Nephron progenitor cell (in vitro differentiated cells): ENCODE results near the gene TCF7L1.

Experiments
- DNase-seq: peaks from one replicate; pipeline ENCODE4 v3.0.0; 2021
- H3K27ac Mint-ChIP-seq: 2 replicates; pipeline ENCODE4 v1.8.0; 2021; ENCODE audit warnings: mild to moderate bottlenecking, moderate library complexity, mixed read lengths
- H3K27me3 Mint-ChIP-seq: 2 replicates; pipeline ENCODE4 v1.8.0; 2021; ENCODE audit warnings: mild to moderate bottlenecking, low read depth, mixed read lengths; ENCODE audit not compliant: poor library complexity
- H3K36me3 Mint-ChIP-seq: 2 replicates; pipeline ENCODE4 v1.8.0; 2021; ENCODE audit warnings: low read depth, mixed read lengths
- H3K4me1 Mint-ChIP-seq: 2 replicates; pipeline ENCODE4 v1.8.0; 2021; ENCODE audit warnings: mixed read lengths
- H3K4me3 Mint-ChIP-seq: 2 replicates; pipeline ENCODE4 v1.8.0; 2021; ENCODE audit warnings: mild to moderate bottlenecking, moderate library complexity, mixed read lengths
- H3K9me3 Mint-ChIP-seq: 2 replicates; pipeline ENCODE4 v1.8.0; 2021; ENCODE audit warnings: mild to moderate bottlenecking, moderate library complexity, mixed read lengths
- TF ChIP-seq, protein P1 (sequence below): fragments of 200-600 bp; sonication (generic); IDR thresholded peaks from 2 replicates; pipeline ENCODE4 v1.5.0; 2021; ENCODE audit warnings: antibody characterized with exemption

Gene TCF7L1

DNA sequence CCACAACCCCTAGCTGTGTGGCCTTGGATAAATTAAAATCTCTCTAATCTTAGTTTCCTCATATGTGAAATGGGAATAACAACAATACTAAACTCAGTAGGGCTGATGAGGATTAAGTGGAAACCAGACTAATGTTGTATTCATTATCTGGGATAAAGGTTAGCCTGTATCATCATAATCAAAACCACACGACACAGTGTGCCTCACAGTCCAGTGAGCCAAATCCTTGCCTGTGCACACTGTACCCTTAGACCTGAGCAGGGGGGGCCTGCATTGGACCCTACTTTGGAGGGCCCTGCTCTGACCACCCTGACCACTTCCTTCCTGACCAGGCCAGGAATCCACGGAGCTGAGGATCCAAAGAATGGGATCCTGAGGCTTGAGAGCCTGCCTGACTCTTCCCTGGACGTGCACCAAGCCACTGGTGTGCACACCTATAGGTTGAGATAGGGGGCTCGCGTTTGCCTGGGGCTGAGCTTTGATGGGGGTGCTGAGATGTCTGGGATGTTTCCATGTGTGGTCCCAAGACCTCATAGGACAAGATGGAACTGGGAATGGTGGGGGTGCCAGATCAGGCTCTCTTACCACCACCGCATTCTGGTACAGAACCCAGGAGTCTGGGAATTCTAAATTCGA, 124.9 kb downstream of the TCF7L1 start:
- Mint-ChIP-seq H3K4me3 (peak overlapping the region; percentile 20), H3K27me3 (peaks cover 7% of the 10 kb centered on the region), H3K4me1 (peaks cover 87% of the 10 kb centered on the region), H3K36me3 (peaks cover 24% of the 10 kb centered on the region), H3K27ac (peak overlapping the region; percentile 52), H3K9me3 (no peaks in the 10 kb centered on the region)
- DNase-seq, result no peak
- TF ChIP-seq, protein P1, sequence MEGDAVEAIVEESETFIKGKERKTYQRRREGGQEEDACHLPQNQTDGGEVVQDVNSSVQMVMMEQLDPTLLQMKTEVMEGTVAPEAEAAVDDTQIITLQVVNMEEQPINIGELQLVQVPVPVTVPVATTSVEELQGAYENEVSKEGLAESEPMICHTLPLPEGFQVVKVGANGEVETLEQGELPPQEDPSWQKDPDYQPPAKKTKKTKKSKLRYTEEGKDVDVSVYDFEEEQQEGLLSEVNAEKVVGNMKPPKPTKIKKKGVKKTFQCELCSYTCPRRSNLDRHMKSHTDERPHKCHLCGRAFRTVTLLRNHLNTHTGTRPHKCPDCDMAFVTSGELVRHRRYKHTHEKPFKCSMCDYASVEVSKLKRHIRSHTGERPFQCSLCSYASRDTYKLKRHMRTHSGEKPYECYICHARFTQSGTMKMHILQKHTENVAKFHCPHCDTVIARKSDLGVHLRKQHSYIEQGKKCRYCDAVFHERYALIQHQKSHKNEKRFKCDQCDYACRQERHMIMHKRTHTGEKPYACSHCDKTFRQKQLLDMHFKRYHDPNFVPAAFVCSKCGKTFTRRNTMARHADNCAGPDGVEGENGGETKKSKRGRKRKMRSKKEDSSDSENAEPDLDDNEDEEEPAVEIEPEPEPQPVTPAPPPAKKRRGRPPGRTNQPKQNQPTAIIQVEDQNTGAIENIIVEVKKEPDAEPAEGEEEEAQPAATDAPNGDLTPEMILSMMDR, result no peak

DNA sequence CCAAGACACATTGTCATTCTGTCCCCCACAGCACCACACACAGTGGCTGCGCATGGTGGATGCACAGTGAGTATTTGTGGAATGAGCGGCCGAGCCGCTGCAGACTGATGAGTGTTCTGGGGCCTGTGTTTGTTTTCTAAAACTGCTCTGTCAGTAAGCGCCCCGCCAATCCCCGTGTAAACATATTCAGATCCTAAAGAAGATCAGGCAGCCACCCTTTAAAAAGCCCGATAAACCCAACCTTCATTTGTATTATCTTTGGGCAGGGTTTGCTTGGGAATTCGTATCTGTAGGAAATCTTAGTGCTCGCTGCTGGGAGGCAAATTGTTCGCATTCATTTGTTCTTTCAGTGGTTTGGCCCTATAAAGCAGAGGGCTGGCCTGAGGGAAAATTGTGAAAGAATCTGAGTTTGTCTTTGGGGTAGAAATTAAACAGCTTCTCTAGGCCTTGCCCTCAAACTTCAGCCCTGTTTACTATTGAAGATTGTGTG, 126.0 kb downstream of the TCF7L1 start:
- DNase-seq, result peak; percentile 31
- peaks cover 35% of the 10 kb centered on the region for H3K36me3 Mint-ChIP-seq
- TF ChIP-seq, protein P1, result no peak
- peak overlapping the region; percentile 89 for H3K27ac Mint-ChIP-seq
- no peaks in the 10 kb centered on the region for H3K9me3 Mint-ChIP-seq
- peaks cover 87% of the 10 kb centered on the region for H3K4me1 Mint-ChIP-seq
- H3K4me3 Mint-ChIP-seq, result peak overlapping the region; percentile 14
- peaks cover 8% of the 10 kb centered on the region for H3K27me3 Mint-ChIP-seq

DNA sequence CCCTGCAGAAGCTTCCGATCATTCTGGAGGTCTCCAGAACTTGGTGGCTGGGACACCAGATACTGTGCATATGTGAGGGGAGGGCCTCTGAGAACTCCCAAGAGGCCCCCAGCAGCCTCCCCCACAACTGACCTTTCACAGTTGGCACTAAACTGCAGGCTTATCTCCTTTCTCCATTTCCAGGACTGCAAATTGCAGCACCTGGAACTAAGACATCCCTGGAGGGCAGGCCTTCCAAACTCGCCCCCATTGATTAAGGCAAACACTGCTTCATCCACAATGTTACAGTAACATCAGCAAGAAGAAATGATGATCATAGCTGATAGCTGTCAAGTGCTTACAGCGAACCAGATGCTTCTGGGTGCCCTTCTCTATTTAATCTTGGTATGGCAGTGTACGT, 126.7 kb downstream of the TCF7L1 start:
- Mint-ChIP-seq H3K27me3 (peaks cover 8% of the 10 kb centered on the region), H3K4me3 (no peak overlapping the region), H3K9me3 (no peaks in the 10 kb centered on the region), H3K27ac (no peak overlapping the region), H3K4me1 (peaks cover 86% of the 10 kb centered on the region), H3K36me3 (peaks cover 37% of the 10 kb centered on the region)
- no peak for DNase-seq
- TF ChIP-seq, protein P1, result no peak

DNA sequence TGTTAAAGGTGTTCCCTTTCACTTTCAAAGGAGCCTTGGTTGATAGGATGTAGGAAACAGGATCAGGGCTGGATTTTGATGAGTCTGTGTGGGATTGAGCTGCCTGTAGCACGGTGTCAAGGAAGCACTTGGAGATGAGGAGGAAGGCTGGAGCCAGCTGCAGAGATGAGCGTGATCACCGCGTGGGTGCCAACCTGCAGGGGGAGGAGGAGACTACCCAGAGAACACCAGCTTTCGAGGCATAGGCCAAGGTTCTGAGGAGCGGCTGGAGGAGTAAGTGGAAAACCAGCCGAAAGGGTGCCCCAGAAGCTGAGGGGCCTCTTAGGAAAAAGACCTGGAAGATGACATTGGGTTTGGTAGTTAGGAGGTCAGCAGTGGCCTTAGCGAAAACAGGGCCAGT, 130.4 kb downstream of the TCF7L1 start:
- Mint-ChIP-seq H3K4me1 (peaks cover 75% of the 10 kb centered on the region), H3K9me3 (no peaks in the 10 kb centered on the region), H3K27me3 (peaks cover 11% of the 10 kb centered on the region), H3K27ac (no peak overlapping the region), H3K4me3 (no peak overlapping the region), H3K36me3 (peaks cover 42% of the 10 kb centered on the region)
- TF ChIP-seq, protein P1, result no peak
- DNase-seq, result no peak

DNA sequence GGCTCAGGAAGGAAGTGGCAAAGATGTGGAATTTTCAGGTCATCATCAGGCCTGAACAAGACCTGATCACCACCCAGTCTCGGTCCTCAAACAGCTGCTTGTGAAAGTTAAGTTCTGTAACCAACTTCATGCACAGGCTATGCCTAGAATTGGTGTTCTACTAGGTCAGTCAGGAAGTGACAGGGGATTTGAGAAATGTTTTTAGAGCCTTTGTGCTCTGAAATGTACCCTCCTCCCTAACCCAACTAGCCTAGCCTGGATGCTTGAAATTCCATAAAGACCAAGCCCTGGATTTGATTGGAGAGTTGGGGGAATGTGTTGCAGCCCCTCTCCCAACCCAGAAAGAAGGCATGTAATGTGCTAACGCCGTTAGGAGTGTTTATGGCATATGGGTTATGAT, 131.3 kb downstream of the TCF7L1 start:
- H3K36me3 Mint-ChIP-seq, result peaks cover 42% of the 10 kb centered on the region
- H3K27ac Mint-ChIP-seq, result peak overlapping the region; percentile 2
- TF ChIP-seq, protein P1, result no peak
- H3K4me3 Mint-ChIP-seq, result no peak overlapping the region
- H3K4me1 Mint-ChIP-seq, result peaks cover 71% of the 10 kb centered on the region
- no peak for DNase-seq
- no peaks in the 10 kb centered on the region for H3K9me3 Mint-ChIP-seq
- peaks cover 11% of the 10 kb centered on the region for H3K27me3 Mint-ChIP-seq

DNA sequence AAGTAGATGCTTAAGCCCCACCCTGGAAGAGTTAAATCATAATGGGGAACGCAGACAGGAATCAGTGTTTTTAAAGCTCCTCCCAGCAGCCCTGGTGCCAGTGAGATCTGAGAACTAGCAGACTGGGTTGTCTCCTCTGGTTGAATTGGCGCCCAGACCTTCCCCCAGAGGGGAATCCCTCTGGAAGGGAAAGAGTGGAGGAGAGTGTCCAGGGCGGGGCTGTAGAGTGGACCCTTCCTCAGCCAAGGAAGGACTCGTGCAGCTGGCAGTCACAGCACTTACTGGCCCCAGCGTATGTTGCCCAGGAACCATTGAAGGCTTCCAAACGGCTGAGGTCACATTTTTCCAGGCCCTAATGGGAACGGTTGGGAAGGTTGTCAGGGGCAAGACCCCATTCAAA, 132.1 kb downstream of the TCF7L1 start:
- Mint-ChIP-seq H3K9me3 (no peaks in the 10 kb centered on the region), H3K27me3 (peaks cover 11% of the 10 kb centered on the region), H3K4me1 (peaks cover 71% of the 10 kb centered on the region), H3K36me3 (peaks cover 50% of the 10 kb centered on the region), H3K27ac (no peak overlapping the region), H3K4me3 (no peak overlapping the region)
- TF ChIP-seq, protein P1, result no peak
- no peak for DNase-seq
